NCI-H69 (cell line): ENCODE data around the gene TTLL1.

ENCODE experiments used
- DNase-seq: peaks from one replicate; lab custom pipeline; 2025; lab: John Stamatoyannopoulos, UW

The TTLL1 gene

DNA sequence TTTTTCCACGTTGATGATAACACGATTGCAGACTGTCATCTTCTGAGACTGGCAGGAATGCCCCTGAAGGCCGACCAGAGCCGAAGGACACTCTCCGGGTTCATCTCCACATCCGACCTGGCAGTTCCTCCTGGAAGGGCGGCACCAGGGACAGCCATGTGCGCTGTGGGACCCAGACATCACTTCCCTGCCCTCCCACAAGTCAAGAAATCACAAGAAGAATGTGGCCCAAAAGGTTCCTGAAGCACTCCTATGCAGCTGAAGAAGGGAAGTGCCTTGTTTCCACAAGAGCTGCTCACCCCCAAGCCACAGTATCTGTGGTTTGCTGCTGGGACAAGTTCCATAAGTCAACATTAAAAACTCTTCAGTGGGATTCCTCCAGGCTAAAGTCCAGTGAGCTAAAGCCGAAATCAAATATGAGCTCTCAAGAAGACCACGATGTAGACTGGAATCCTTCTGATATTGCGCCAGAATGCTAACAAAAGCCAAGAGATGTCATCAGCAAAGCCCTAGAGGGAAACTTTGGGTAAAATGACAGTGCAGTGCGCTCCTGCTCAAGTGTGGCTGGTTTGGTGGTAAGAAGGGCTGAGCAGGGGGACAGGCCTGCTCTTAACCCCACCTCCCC, 95.4 kb downstream of the TTLL1 start:
- no peak for DNase-seq

DNA sequence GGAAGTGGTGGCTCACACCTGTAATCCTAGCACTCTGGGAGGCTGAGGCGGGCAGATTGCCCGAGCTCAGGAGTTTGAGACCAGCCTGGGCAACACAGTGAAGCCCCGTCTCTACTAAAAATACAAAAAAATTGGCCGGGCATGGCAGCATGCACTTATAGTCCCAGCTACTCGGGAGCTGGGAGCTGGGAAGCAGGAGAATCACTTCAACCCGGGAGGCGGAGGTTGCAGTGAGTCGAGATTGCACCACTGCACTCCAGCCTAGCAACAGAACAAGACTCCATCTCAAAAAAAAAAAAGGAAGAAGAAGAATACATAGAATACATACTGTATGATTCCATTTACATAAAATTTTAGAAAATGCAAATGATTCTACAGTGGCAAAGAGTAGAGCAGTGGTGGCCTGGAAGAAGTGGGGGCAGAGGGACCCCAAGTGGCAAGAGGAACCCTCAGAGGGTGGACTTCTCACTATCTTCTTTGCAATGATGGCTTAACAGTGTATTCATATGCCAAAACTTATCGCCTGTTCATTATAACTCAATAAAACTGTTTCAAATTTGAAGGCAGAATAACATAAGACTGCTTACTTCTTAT, 96.2 kb downstream of the TTLL1 start:
- DNase-seq, result no peak

DNA sequence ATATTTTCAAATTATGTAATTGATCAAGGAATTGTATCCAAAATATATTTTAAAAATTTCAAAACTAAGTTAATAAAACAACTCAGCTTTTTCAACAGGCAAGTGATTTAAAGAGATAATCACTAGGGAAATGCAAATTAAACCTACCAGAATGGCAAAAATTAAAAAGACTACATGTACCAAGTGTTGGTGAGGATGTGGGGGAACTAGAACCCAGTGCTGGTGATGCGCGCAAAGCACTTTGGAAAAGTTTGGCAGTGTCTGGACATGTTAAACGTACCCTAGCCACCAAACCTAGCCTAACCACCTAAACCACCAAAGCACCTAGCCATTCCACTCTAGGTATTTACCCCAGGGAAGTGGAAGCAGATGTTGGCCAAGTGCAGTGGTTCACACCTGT, 97.1 kb downstream of the TTLL1 start:
- DNase-seq, result no peak

DNA sequence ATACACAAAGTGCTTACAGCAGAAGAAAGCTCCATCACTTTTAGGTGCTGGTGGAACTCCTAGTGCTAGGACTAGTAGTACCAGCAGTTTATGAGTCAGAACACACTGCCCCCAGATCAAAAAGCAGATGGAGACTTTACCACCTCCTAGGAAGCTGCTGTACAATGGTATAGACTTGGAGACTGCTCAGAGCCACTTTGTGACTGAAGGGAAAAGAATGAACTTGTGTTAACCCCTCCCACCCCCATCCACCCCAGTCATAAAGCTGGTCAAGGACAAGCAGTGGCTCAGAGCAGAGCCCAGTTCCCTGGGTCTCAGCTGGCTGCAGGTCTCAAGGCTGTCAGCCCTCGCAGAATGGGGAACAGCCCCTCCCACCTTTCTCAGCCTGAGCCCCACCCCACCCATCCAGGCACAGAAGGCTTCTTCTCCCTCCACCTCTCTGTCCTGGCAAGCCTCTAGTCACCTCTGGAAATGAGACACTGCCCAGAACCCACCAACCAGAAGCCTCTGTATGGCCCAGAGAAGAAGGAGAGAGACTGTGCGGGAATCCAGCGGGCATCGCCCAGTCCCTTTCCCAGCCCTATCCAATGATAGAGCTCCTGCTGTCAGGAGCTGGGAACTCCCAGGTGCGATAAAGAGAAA, 98.1 kb downstream of the TTLL1 start:
- peak; percentile 17 for DNase-seq

DNA sequence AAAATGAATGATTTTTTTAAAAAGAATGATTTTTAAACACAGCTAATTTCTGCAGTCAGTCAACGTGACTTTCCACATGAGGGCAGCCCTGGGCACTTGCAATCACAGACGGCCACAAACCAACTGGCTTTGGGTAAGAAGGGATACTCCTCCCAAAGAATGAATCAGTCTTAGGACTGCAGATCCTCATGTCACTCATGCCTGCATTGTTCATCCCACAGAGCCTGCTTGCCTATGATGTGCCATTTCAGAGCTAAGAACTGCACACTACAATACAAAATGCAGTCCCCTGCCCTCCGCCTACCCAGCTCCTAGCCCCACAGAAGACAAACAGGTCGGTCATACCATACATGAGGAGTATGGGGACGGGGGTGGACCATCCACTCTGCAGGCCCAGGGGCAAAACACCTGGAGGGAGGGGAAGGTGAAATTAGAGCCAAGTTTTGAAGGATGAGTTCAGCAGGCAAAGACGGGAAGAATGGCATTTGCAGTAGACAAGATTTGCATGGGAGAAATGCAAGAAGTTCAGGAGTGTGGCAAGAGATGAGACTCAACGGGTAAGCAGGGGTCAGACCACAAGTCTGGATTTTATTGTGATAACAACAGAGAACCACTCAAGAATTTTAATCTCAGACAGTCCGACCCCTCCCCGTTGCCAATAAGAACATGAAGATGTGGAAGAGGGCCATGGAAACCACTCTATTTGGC, 98.9 kb downstream of the TTLL1 start:
- DNase-seq, result peak; percentile 38
